GM12878 (cell line): ENCODE results near the gene AGPAT2. TPM values are rescaled to one million over a fixed set of nuclear protein-coding genes. Genes with fewer than 3 reads are reported as not detected.

ENCODE experiments used
- ATAC-seq: fragments of 200-7000 bp; cut with Tn5 transposase; 3 replicates; pipeline ENCODE4 v1.9.1; 2020; ENCODE audit warnings: mild to moderate bottlenecking, moderate library complexity
- BruUV-seq: library from RNA; stranded (reverse); fragments of 400-500 nt; replicated peaks from 2 replicates; lab custom pipeline; 2021; lab: Mats Ljungman, UMichigan
- CTCF ChIA-PET: fragments of 300-600 bp; sonication (Branson Sonifier 250); formaldehyde crosslinking; extraction: SDS; loops from one replicate; lab custom pipeline; 2021; ENCODE audit warnings: inconsistent platforms; lab: Yijun Ruan, JAX
- POLR2A ChIA-PET: fragments of 350-600 bp; formaldehyde crosslinking; extraction: SDS; loops from one replicate; lab custom pipeline; 2021; ENCODE audit warnings: inconsistent platforms; lab: Charles Lee
- RAD21 ChIA-PET: fragments of 300-600 bp; sonication (Branson Sonifier 250); formaldehyde crosslinking; loops from one replicate; lab custom pipeline; 2023; ENCODE audit warnings: antibody characterized with exemption; ENCODE audit not compliant: unreplicated experiment; lab: Charles Lee
- SMC1A ChIA-PET: fragments of 300-600 bp; sonication (Branson Sonifier 250); formaldehyde crosslinking; loops from one replicate; lab custom pipeline; 2023; ENCODE audit not compliant: unreplicated experiment, uncharacterized antibody; lab: Charles Lee
- DNase-seq: peaks from one replicate; pipeline ENCODE4 v3.0.0-alpha.2; 2011; ENCODE audit warnings: low read depth, low spot score
- FAIRE-seq: peaks from 3 replicates; lab custom pipeline; 2011; peaks lifted over from hg19 to GRCh38; lab: Jason Lieb, UNC
- H2AFZ ChIP-seq: 2 replicates; pipeline ENCODE4 v1.6.0; 2011; ENCODE audit warnings: low read depth, low read length, control low read depth; ENCODE audit not compliant: control insufficient read depth
- H3K27ac ChIP-seq: 2 replicates; pipeline ENCODE4 v1.5.1; 2011; ENCODE audit warnings: control low read depth; ENCODE audit not compliant: control insufficient read depth, insufficient read depth
- H3K27me3 ChIP-seq, 2 experiments: replicated peaks in 1 of 2; 2 replicates each; pipeline versions ENCODE4 v1.6.0 to v1.6.1; 2011; ENCODE audit warnings: low read length in 1 of 2; ENCODE audit not compliant: control insufficient read depth in 2 of 2, insufficient read depth in 2 of 2
- H3K36me3 ChIP-seq, 2 experiments: 2 replicates each; pipeline ENCODE4 v1.5.1; 2011; ENCODE audit warnings: low read length in 1 of 2; ENCODE audit not compliant: control insufficient read depth in 2 of 2, insufficient read depth in 2 of 2
- H3K4me1 ChIP-seq: 2 replicates; pipeline ENCODE4 v1.6.1; 2011; ENCODE audit warnings: mild to moderate bottlenecking, low read length, moderate library complexity, mixed read lengths; ENCODE audit not compliant: control insufficient read depth, insufficient read depth
- H3K4me2 ChIP-seq: 2 replicates; pipeline ENCODE4 v1.6.0; 2011; ENCODE audit warnings: control low read depth; ENCODE audit not compliant: control insufficient read depth, insufficient read depth
- H3K4me3 ChIP-seq: fragments of 200-600 bp; sonication (generic); 2 replicates; pipeline ENCODE4 v1.5.1; 2016
- H3K79me2 ChIP-seq: 2 replicates; pipeline ENCODE4 v1.6.0; 2011; ENCODE audit warnings: low read length; ENCODE audit not compliant: control insufficient read depth, insufficient read depth
- H3K9ac ChIP-seq: 2 replicates; pipeline ENCODE4 v1.8.0; 2011; ENCODE audit warnings: low read length, control low read depth, mixed read lengths; ENCODE audit not compliant: control insufficient read depth, insufficient read depth
- H3K9me3 ChIP-seq: replicated peaks from 3 replicates; pipeline ENCODE4 v1.5.1; 2011; ENCODE audit warnings: mild to moderate bottlenecking, low read length; ENCODE audit not compliant: control insufficient read depth, insufficient read depth
- H4K20me1 ChIP-seq: 2 replicates; pipeline ENCODE4 v1.6.0; 2011; ENCODE audit not compliant: control insufficient read depth, insufficient read depth
- BCL11A ChIP-seq: IDR thresholded peaks from 2 replicates; pipeline ENCODE4 v1.6.1; 2011; ENCODE audit warnings: low read depth, low read length
- CBX3 ChIP-seq: fragments of 200-600 bp; sonication (generic); IDR thresholded peaks from 2 replicates; pipeline ENCODE4 v1.6.1; 2016; ENCODE audit warnings: low read depth, borderline replicate concordance
- EGR1 ChIP-seq, 2 experiments: IDR thresholded peaks; 1 replicate in 1 of 2; 2 replicates in 1 of 2; pipeline ENCODE4 v1.6.1; 2011 to 2012; ENCODE audit warnings: low read depth in 2 of 2, low read length in 2 of 2, borderline replicate concordance in 1 of 2, mild to moderate bottlenecking in 1 of 2, moderate library complexity in 1 of 2
- HDGF ChIP-seq: fragments of 450-650 bp; IDR thresholded peaks from 2 replicates; pipeline ENCODE4 v1.6.1; 2016; ENCODE audit warnings: antibody characterized with exemption
- NBN ChIP-seq: fragments of 450-650 bp; IDR thresholded peaks from 2 replicates; pipeline ENCODE4 v1.6.1; 2016
- NFYA ChIP-seq: IDR thresholded peaks from 2 replicates; pipeline ENCODE4 v1.6.1; 2011; ENCODE audit warnings: low read depth, mild to moderate bottlenecking, low read length, improper control_type of control experiment, borderline replicate concordance
- NR2C1 ChIP-seq: fragments of 450-650 bp; IDR thresholded peaks from 2 replicates; pipeline ENCODE4 v1.6.1; 2017; ENCODE audit warnings: antibody characterized with exemption, mild to moderate bottlenecking, moderate library complexity
- NR2C2 ChIP-seq: IDR thresholded peaks from 2 replicates; pipeline ENCODE4 v1.6.1; 2011; ENCODE audit warnings: borderline replicate concordance, low read depth; ENCODE audit not compliant: control insufficient read depth, insufficient read length
- NR2F1 ChIP-seq: fragments of 450-650 bp; conservative IDR thresholded peaks from 2 replicates; pipeline ENCODE4 v1.6.1; 2017; ENCODE audit warnings: mild to moderate bottlenecking
- SMAD1 ChIP-seq: fragments of 450-650 bp; IDR thresholded peaks from 2 replicates; pipeline ENCODE4 v1.6.1; 2018; ENCODE audit warnings: mild to moderate bottlenecking, low read depth; ENCODE audit not compliant: partially characterized antibody
- SMC3 ChIP-seq: IDR thresholded peaks from 2 replicates; pipeline ENCODE4 v1.6.1; 2011; ENCODE audit warnings: low read length, improper control_type of control experiment, borderline replicate concordance
- SPI1 ChIP-seq: IDR thresholded peaks from 2 replicates; pipeline ENCODE4 v1.6.1; 2011; ENCODE audit warnings: low read depth, mild to moderate bottlenecking, low read length, moderate library complexity, borderline replicate concordance; ENCODE audit not compliant: insufficient read depth
- SREBF1 ChIP-seq: IDR thresholded peaks from 2 replicates; pipeline ENCODE4 v1.6.1; 2012; ENCODE audit warnings: mild to moderate bottlenecking, low read length
- TCF7 ChIP-seq: IDR thresholded peaks from 2 replicates; pipeline ENCODE4 v1.6.1; 2014; ENCODE audit warnings: antibody characterized with exemption, borderline replicate concordance
- YBX1 ChIP-seq: fragments of 450-650 bp; IDR thresholded peaks from 2 replicates; pipeline ENCODE4 v1.6.1; 2016; ENCODE audit warnings: antibody characterized with exemption
- ZNF384 ChIP-seq: IDR thresholded peaks from 2 replicates; pipeline ENCODE4 v1.6.1; 2012; ENCODE audit warnings: low read depth, mild to moderate bottlenecking, low read length, improper control_type of control experiment, borderline replicate concordance
- ZNF622 ChIP-seq: fragments of 450-650 bp; IDR thresholded peaks from 2 replicates; pipeline ENCODE4 v1.6.1; 2017; ENCODE audit warnings: mild to moderate bottlenecking, inconsistent platforms
- ZSCAN29 ChIP-seq: fragments of 450-650 bp; IDR thresholded peaks from 2 replicates; pipeline ENCODE4 v1.6.1; 2017; ENCODE audit warnings: mild to moderate bottlenecking, moderate library complexity
- WGBS: methylation state at CpG from one replicate; pipeline ENCODE4 v1.1.6; 2016; ENCODE audit warnings: low lambda C conversion rate; ENCODE audit not compliant: insufficient replicate concordance, insufficient coverage; ENCODE audit errors: missing lambda C conversion rate; 5-methylcytosine and 5-hydroxymethylcytosine counted together
- in situ Hi-C: fragments of 300-500 bp; cut with MboI; formaldehyde crosslinking; loops from 9 replicates; pipeline ENCODE4 v1.14.3; 2018; ENCODE audit warnings: mixed read lengths
- intact Hi-C: fragments of 100-400 bp; cut with micrococcal nuclease; formaldehyde crosslinking; loops from one replicate; pipeline ENCODE4 v1.14.2; 2022; ENCODE audit not compliant: unreplicated experiment
- polyA plus RNA-seq, 11 experiments: library from polyadenylated mRNA; depleted of rRNA in 4 of 11; unstranded in 6 of 11; stranded (reverse) in 5 of 11; fragments of >200 nt; fragmentation: Nextera tagmentation in 4 of 11; fragmentation: Illumina TruSeq in 1 of 11; extraction: Ambion mirVana in 4 of 11; extraction: Trizol in 1 of 11; gene quantifications; 1 replicate in 1 of 11; 2 replicates in 10 of 11; pipeline versions ENCODE4 v1.2.1 to v1.2.3, GENCODE V29; 2011 to 2016; ENCODE audit warnings: inconsistent platforms in 2 of 11, missing spikeins in 2 of 11, low read depth in 1 of 11
- total RNA-seq, 4 experiments: library from RNA; depleted of rRNA in 3 of 4; stranded (reverse); fragments of >200 nt in 3 of 4; fragmentation: Illumina TruSeq in 1 of 4; extraction: Trizol in 1 of 4; gene quantifications; 2 replicates each; pipeline versions ENCODE4 v1.2.1 to v1.2.3, GENCODE V29; 2013 to 2021
- TF ChIP-seq, protein P1 (sequence below): fragments of 450-650 bp; IDR thresholded peaks from 2 replicates; pipeline ENCODE4 v1.6.1; 2017; ENCODE audit warnings: antibody characterized with exemption, mild to moderate bottlenecking, moderate library complexity
- TF ChIP-seq, protein P2 (sequence below): IDR thresholded peaks from 2 replicates; pipeline ENCODE4 v1.6.1; 2011; ENCODE audit warnings: borderline replicate concordance, low read depth, mild to moderate bottlenecking, moderate library complexity, mixed read lengths, low read length; ENCODE audit not compliant: insufficient read depth; ENCODE audit errors: extremely low read length

The AGPAT2 gene
- total and polyA plus RNA-seq, 10 of the 15 experiments (the other 5 are each of a cell fraction or from before 2014, with no cell fraction given): 0.10 to 28.5 (median 18.2) TPM

DNA sequence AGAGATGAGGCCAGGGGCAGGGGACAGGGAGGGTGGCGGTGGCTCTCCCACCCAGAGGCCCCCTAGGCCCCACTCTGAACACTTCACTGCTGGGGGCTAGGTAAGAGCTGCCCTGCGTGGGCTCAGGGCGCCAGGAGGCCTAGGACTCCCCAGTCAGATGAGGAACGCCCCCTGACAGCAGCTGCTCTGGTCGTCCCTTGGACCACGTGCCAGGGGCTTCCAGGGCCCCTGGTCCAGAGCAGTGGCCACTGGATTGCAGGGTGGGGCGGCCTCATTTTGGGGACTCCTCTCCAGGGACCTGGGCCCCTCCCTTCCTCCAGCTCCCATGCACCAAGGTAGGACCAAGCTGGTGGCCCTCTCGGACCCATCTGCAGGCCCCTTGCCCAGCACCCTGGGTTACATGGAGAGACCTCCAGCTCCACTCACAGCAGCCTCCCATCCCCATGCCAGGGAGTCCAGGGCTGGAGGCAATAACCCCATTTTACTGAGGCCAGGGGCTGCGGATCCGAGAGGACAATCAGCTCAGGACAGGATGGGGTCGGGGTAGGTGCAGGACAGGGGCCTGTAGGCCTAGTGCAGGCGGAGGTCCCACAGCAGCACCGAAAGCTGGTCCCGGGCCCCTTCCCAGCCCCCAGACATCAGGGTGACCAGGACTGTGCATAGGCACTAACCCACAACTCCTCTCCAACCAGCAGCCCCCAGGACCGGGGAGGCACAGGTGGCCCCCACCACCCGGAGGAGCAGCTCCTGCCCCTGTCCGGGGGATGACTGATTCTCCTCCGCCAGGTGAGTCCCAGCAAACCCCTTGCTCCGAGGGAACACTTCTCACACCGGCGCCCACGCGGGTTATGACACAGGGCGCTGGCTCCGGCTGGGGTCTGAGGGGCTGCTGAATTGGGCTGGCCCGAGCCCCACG is 23.0 kb downstream of the AGPAT2 start:
- no peak overlapping the region for H3K4me3 ChIP-seq
- no peak for TF ChIP-seq ZSCAN29
- TF ChIP-seq SMAD1: no peak
- no peak for TF ChIP-seq CBX3
- TF ChIP-seq TCF7: no peak
- no peak for TF ChIP-seq NR2C1
- no peak for TF ChIP-seq SMC3
- no peak for TF ChIP-seq EGR1 (IDR thresholded peaks at IDR 0.05; ENCODE audit: borderline replicate concordance in 1 of 2, low read depth in 2 of 2, low read length in 2 of 2)
- no peak for TF ChIP-seq BCL11A
- no peak for TF ChIP-seq NBN
- no peak for TF ChIP-seq YBX1
- TF ChIP-seq ZNF622: no peak
- TF ChIP-seq, protein P1, sequence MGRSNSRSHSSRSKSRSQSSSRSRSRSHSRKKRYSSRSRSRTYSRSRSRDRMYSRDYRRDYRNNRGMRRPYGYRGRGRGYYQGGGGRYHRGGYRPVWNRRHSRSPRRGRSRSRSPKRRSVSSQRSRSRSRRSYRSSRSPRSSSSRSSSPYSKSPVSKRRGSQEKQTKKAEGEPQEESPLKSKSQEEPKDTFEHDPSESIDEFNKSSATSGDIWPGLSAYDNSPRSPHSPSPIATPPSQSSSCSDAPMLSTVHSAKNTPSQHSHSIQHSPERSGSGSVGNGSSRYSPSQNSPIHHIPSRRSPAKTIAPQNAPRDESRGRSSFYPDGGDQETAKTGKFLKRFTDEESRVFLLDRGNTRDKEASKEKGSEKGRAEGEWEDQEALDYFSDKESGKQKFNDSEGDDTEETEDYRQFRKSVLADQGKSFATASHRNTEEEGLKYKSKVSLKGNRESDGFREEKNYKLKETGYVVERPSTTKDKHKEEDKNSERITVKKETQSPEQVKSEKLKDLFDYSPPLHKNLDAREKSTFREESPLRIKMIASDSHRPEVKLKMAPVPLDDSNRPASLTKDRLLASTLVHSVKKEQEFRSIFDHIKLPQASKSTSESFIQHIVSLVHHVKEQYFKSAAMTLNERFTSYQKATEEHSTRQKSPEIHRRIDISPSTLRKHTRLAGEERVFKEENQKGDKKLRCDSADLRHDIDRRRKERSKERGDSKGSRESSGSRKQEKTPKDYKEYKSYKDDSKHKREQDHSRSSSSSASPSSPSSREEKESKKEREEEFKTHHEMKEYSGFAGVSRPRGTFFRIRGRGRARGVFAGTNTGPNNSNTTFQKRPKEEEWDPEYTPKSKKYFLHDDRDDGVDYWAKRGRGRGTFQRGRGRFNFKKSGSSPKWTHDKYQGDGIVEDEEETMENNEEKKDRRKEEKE: no peak
- TF ChIP-seq NR2F1: no peak
- no peak for TF ChIP-seq SREBF1
- TF ChIP-seq, protein P2, sequence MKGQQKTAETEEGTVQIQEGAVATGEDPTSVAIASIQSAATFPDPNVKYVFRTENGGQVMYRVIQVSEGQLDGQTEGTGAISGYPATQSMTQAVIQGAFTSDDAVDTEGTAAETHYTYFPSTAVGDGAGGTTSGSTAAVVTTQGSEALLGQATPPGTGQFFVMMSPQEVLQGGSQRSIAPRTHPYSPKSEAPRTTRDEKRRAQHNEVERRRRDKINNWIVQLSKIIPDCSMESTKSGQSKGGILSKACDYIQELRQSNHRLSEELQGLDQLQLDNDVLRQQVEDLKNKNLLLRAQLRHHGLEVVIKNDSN: no peak
- no peak for TF ChIP-seq SPI1
- no peak for TF ChIP-seq ZNF384
- TF ChIP-seq HDGF: no peak
- no peak for TF ChIP-seq NFYA
- TF ChIP-seq NR2C2: no peak
- TF ChIP-seq, all 136 proteins: peak for 0
- Histone ChIP-seq H3K4me1 (no peaks in the 10 kb centered on the region), H3K27ac (no peak overlapping the region), H3K9ac (no peak overlapping the region), H4K20me1 (no peaks in the 10 kb centered on the region), H3K36me3 (no peaks in the 10 kb centered on the region), H3K4me2 (no peak overlapping the region), H2AFZ (no peak overlapping the region), H3K79me2 (no peaks in the 10 kb centered on the region), H3K27me3 (peaks cover 4 to 12% of the 10 kb centered on the region in 2 experiments; a peak in 3 of 4 replicates), H3K9me3 (no peaks in the 10 kb centered on the region)
- 34% methylated on average over 27 of the region's 27 CpGs for WGBS
- in situ Hi-C loops (no loop called here), intact Hi-C loops (no loop called here)
- DNase-seq: no peak
- BruUV-seq: no TSS peak
- ChIA-PET POLR2A (no interaction called here), CTCF (interaction anchor here (1.0 kb wide), 2 partner anchors 14 to 33 kb away, joined by 3 read pairs; no protein-coding TSS in a partner anchor), RAD21 (no interaction called here), SMC1A (no interaction called here)
- ATAC-seq: no peak
- no peak for FAIRE-seq
